A549 (cell line): Measurements from ENCODE around the gene DNAJB7. TPM values are rescaled to one million over a fixed set of nuclear protein-coding genes. Genes with fewer than 3 reads are reported as not detected.
"Not testable (repeated sequence)": the region's sequence is repeated elsewhere in the genome, so short reads cannot be mapped to it uniquely, and the experiment has no call there.

Experiments used
- ATAC-seq, 2 experiments: fragments of 200-7000 bp in 1 of 2; fragments of >200 bp in 1 of 2; cut with Nextera tagmentation in 1 of 2; cut with Tn5 transposase in 1 of 2; 3 replicates each; pipeline versions ENCODE4 v1.8.0 to v1.9.1; 2018 to 2020; ENCODE audit warnings: mild to moderate bottlenecking in 1 of 2, moderate library complexity in 1 of 2
- CTCF ChIA-PET: fragments of 300-600 bp; sonication (Branson Sonifier 250); formaldehyde crosslinking; extraction: SDS; loops from one replicate; lab custom pipeline; 2021; ENCODE audit warnings: antibody characterized with exemption, inconsistent platforms; lab: Yijun Ruan, JAX
- POLR2A ChIA-PET: fragments of 350-600 bp; formaldehyde crosslinking; extraction: SDS; loops from one replicate; lab custom pipeline; 2021; ENCODE audit warnings: antibody characterized with exemption, inconsistent platforms; lab: Yijun Ruan, JAX
- DNase-seq, 2 experiments: peaks; one replicate each; pipeline versions ENCODE4 v3.0.0 to v3.0.0-alpha.2; 2011 to 2016; ENCODE audit warnings: low read depth in 1 of 2, low spot score in 1 of 2
- FAIRE-seq: peaks from 2 replicates; lab custom pipeline; 2011; peaks lifted over from hg19 to GRCh38; lab: Jason Lieb, UNC
- H3K27ac ChIP-seq, 2 experiments: fragments of >200 bp; sonication (Bioruptor Twin); formaldehyde crosslinking; 3 replicates each; pipeline ENCODE4 v1.5.1; 2016 to 2017
- H3K4me1 ChIP-seq: fragments of >200 bp; sonication (Bioruptor Twin); formaldehyde crosslinking; 3 replicates; pipeline ENCODE4 v1.6.1; 2016
- H3K4me2 ChIP-seq: fragments of >200 bp; sonication (Bioruptor Twin); formaldehyde crosslinking; 3 replicates; pipeline ENCODE4 v1.6.1; 2016
- H3K4me3 ChIP-seq: fragments of >200 bp; sonication (Bioruptor Twin); formaldehyde crosslinking; 3 replicates; pipeline ENCODE4 v1.5.1; 2016
- H3K9me3 ChIP-seq: fragments of >200 bp; sonication (Bioruptor Twin); formaldehyde crosslinking; 3 replicates; pipeline ENCODE4 v1.6.1; 2016
- BCL3 ChIP-seq: fragments of >200 bp; sonication (Bioruptor Twin); formaldehyde crosslinking; IDR thresholded peaks from 3 replicates; pipeline ENCODE4 v1.6.1; 2016
- BHLHE40 ChIP-seq: IDR thresholded peaks from 2 replicates; pipeline ENCODE4 v1.6.1; 2012; ENCODE audit warnings: low read depth, low read length, inconsistent platforms
- CBX8 ChIP-seq: fragments of 200-600 bp; sonication (generic); IDR thresholded peaks from 2 replicates; pipeline ENCODE4 v1.6.1; 2016
- EHF ChIP-seq: fragments of 250-450 bp; sonication (Bioruptor Pico); IDR thresholded peaks from 2 replicates; pipeline ENCODE4 v1.5.0; 2020; ENCODE audit warnings: mild to moderate bottlenecking
- EHMT2 ChIP-seq: fragments of 200-600 bp; sonication (generic); IDR thresholded peaks from 2 replicates; pipeline ENCODE4 v1.6.1; 2016; ENCODE audit warnings: antibody characterized with exemption, low read depth, mild to moderate bottlenecking, moderate library complexity
- ELK1 ChIP-seq: fragments of 150-350 bp; IDR thresholded peaks from 2 replicates; pipeline ENCODE4 v1.6.1; 2014; ENCODE audit warnings: low read depth, mild to moderate bottlenecking, low read length
- FOSL2 ChIP-seq, 2 experiments: fragments of 450-650 bp in 1 of 2; fragments of >200 bp in 1 of 2; sonication (Bioruptor Twin) in 1 of 2; formaldehyde crosslinking; IDR thresholded peaks; 2 replicates each; pipeline versions ENCODE4 v1.5.0 to v1.6.1; 2016 to 2020; ENCODE audit warnings: mild to moderate bottlenecking in 1 of 2, moderate library complexity in 1 of 2
- HOXA7 ChIP-seq: fragments of 250-450 bp; sonication (Bioruptor Pico); IDR thresholded peaks from 2 replicates; pipeline ENCODE4 v1.5.0; 2020; ENCODE audit warnings: mild to moderate bottlenecking, moderate library complexity
- HOXB5 ChIP-seq: fragments of 250-450 bp; sonication (Bioruptor Pico); IDR thresholded peaks from 2 replicates; pipeline ENCODE4 v1.5.0; 2020; ENCODE audit warnings: mild to moderate bottlenecking, moderate library complexity
- PHF8 ChIP-seq: fragments of 200-600 bp; sonication (generic); IDR thresholded peaks from 2 replicates; pipeline ENCODE4 v1.6.1; 2016; ENCODE audit warnings: low read depth, mild to moderate bottlenecking, antibody characterized with exemption, moderate library complexity, borderline replicate concordance
- RARB ChIP-seq: fragments of 250-450 bp; sonication (Bioruptor Pico); IDR thresholded peaks from 2 replicates; pipeline ENCODE4 v1.8.0; 2021; ENCODE audit warnings: mild to moderate bottlenecking, moderate library complexity
- SMC3 ChIP-seq: fragments of >200 bp; sonication (Bioruptor Twin); formaldehyde crosslinking; IDR thresholded peaks from 3 replicates; pipeline ENCODE4 v1.6.1; 2018; ENCODE audit warnings: inconsistent platforms
- TP53 ChIP-seq: fragments of 250-450 bp; sonication (Bioruptor Pico); IDR thresholded peaks from 2 replicates; pipeline ENCODE4 v1.5.0; 2021; ENCODE audit warnings: mild to moderate bottlenecking, moderate library complexity
- WGBS: methylation state at CpG from one replicate; pipeline ENCODE4 v1.1.6; 2017; ENCODE audit errors: missing lambda C conversion rate; 5-methylcytosine and 5-hydroxymethylcytosine counted together
- polyA plus RNA-seq, 4 experiments: library from polyadenylated mRNA; depleted of rRNA in 3 of 4; stranded (reverse); fragments of >200 nt; fragmentation: RNase III in 1 of 4; extraction: RNeasy Plus Mini Kit Qiagen cat#74134 plus additional on column Dnase treatment in 1 of 4; gene quantifications; 2 replicates in 3 of 4; 3 replicates in 1 of 4; pipeline ENCODE4 v1.2.3, GENCODE V29; 2011 to 2017
- TF ChIP-seq, protein P1 (sequence below): fragments of >200 bp; sonication (Bioruptor Twin); formaldehyde crosslinking; IDR thresholded peaks from 2 replicates; pipeline ENCODE4 v1.6.1; 2016
- TF ChIP-seq, protein P2 (sequence below): fragments of 250-450 bp; sonication (Bioruptor Pico); IDR thresholded peaks from 2 replicates; pipeline ENCODE4 v1.5.0; 2021; ENCODE audit warnings: mild to moderate bottlenecking, moderate library complexity, borderline replicate concordance

The DNAJB7 gene
- polyA plus RNA-seq, 2 of the 4 experiments (the other 2 are of a cell fraction) = not detected

GRCh38 chr22:40875111-40875510 lies 13.2 kb upstream of the DNAJB7 start:
- ChIA-PET POLR2A (interaction anchor here (0.6 kb wide), 1 partner anchor 18 kb away, joined by 4 read pairs; the partner anchor contains the start of gene XPNPEP3), CTCF (no interaction called here)
- FAIRE-seq (no peak), ATAC-seq (no peak), DNase-seq (no peak)
- H3K4me3 ChIP-seq = no peak overlapping the region
- H3K4me1 ChIP-seq = no peaks in the 10 kb centered on the region
- H3K9me3 ChIP-seq = no peaks in the 10 kb centered on the region
- no peak overlapping the region for H3K27ac ChIP-seq
- 96% methylated on average over 3 of the region's 3 CpGs for WGBS
- H3K4me2 ChIP-seq = no peak overlapping the region
- TF ChIP-seq BHLHE40 = no peak
- TF ChIP-seq HOXB5 (CRISPR knock-in tag) = no peak
- no peak for TF ChIP-seq EHF
- TF ChIP-seq, protein P1, sequence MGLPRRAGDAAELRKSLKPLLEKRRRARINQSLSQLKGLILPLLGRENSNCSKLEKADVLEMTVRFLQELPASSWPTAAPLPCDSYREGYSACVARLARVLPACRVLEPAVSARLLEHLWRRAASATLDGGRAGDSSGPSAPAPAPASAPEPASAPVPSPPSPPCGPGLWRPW = no peak
- TF ChIP-seq BCL3 = no peak
- TF ChIP-seq SMC3 = no peak
- TF ChIP-seq PHF8 = no peak
- TF ChIP-seq FOSL2 (IDR thresholded peaks at IDR 0.05) = no peak
- no peak for TF ChIP-seq FOSL2 (CRISPR knock-in tag; IDR thresholded peaks at IDR 0.05)
- no peak for TF ChIP-seq ELK1
- TF ChIP-seq EHMT2 = no peak
- TF ChIP-seq, protein P2, sequence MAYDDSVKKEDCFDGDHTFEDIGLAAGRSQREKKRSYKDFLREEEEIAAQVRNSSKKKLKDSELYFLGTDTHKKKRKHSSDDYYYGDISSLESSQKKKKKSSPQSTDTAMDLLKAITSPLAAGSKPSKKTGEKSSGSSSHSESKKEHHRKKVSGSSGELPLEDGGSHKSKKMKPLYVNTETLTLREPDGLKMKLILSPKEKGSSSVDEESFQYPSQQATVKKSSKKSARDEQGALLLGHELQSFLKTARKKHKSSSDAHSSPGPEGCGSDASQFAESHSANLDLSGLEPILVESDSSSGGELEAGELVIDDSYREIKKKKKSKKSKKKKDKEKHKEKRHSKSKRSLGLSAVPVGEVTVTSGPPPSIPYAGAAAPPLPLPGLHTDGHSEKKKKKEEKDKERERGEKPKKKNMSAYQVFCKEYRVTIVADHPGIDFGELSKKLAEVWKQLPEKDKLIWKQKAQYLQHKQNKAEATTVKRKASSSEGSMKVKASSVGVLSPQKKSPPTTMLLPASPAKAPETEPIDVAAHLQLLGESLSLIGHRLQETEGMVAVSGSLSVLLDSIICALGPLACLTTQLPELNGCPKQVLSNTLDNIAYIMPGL (CRISPR knock-in tag) = no peak
- no peak for TF ChIP-seq HOXA7 (CRISPR knock-in tag)
- TF ChIP-seq RARB (CRISPR knock-in tag) = no peak
- no peak for TF ChIP-seq TP53 (CRISPR knock-in tag)
- TF ChIP-seq CBX8 = no peak
- TF ChIP-seq, all 56 proteins: peak for 0

DNA sequence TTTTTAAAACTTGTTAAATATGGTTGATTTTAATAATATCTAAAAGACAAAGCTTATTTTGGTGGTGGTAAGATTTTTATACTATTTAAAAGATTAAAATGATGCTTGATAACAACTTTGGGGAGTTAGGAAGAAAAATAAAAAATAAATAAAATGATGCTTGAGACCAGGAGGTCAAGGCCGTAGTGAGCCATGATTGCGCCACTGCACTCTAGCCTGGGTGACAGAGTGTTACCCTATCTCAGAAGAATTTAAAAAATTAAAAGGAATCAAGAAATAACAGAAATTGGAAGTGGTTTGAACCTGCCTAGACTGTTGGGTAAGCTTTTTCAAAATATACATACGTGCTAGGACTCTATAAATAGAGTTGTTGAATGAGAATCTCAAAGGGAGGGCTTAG lies 12.1 kb upstream of the DNAJB7 start:
- Histone ChIP-seq H3K4me2 (no peak overlapping the region), H3K27ac (no peak overlapping the region), H3K4me3 (no peak overlapping the region), H3K4me1 (no peaks in the 10 kb centered on the region), H3K9me3 (no peaks in the 10 kb centered on the region)
- no peak for FAIRE-seq
- no peak for TF ChIP-seq HOXB5 (CRISPR knock-in tag)
- ATAC-seq = no peak
- WGBS = 93% methylated on average over 3 of the region's 3 CpGs
- POLR2A ChIA-PET = interaction anchor here (1.1 kb wide), 1 partner anchor 17 kb away, joined by 3 read pairs; the partner anchor contains the start of gene XPNPEP3
- CTCF ChIA-PET = interaction anchor here (1.1 kb wide), 1 partner anchor 25 kb away, joined by 3 read pairs; no protein-coding TSS in a partner anchor
- no peak for DNase-seq

DNA sequence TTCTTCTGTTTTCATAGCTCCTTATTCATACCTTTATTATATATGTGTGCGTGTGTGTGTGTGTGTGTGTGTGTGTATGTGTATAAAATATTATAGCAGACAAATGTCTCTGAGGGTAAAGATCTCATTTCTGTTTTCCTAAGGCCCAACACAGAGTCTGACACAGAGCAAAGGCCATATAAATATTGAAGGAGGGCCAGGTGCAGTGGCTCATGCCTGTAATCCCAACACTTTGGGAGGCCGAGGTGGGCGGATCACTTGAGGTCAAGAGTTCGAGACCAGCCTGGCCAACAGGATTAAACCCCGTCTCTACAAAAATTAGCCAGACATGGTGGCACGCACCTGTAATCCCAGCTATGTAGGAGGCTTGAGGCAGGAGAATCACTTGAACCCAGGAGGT lies 6.5 kb upstream of the DNAJB7 start:
- CTCF ChIA-PET = interaction anchor here (0.6 kb wide), 1 partner anchor 31 kb away, joined by 3 read pairs; no protein-coding TSS in a partner anchor
- POLR2A ChIA-PET = interaction anchor here (1.0 to 1.1 kb wide), 2 partner anchors 9 to 12 kb away, joined by 3 read pairs; partner anchors contain the start of genes ST13 and XPNPEP3
- H3K4me1 ChIP-seq, H3K9me3 ChIP-seq, FAIRE-seq, ATAC-seq, H3K27ac ChIP-seq, DNase-seq, H3K4me2 ChIP-seq, H3K4me3 ChIP-seq: not testable (repeated sequence)
- WGBS = 92% methylated on average over 6 of the region's 6 CpGs
